HEK293T (cell line): Measurements from ENCODE around the gene MEI4.

Experiments used
- CTCF ChIA-PET: fragments of 350-600 bp; formaldehyde crosslinking; extraction: SDS; loops from one replicate; lab custom pipeline; 2021; ENCODE audit warnings: antibody characterized with exemption, inconsistent platforms; lab: Yijun Ruan, JAX
- POLR2A ChIA-PET: fragments of 350-600 bp; formaldehyde crosslinking; extraction: SDS; loops from one replicate; lab custom pipeline; 2020; ENCODE audit warnings: antibody characterized with exemption, inconsistent platforms; lab: Yijun Ruan, JAX
- DNase-seq: peaks from one replicate; pipeline ENCODE4 v3.0.0; 2012; ENCODE audit warnings: mixed read lengths; ENCODE audit errors: extremely low spot score
- ARNT ChIP-seq: fragments of 450-650 bp; IDR thresholded peaks from 2 replicates; pipeline ENCODE4 v1.6.1; 2017; ENCODE audit warnings: mild to moderate bottlenecking
- BHLHE40 ChIP-seq: fragments of 450-650 bp; IDR thresholded peaks from 2 replicates; pipeline ENCODE4 v1.6.1; 2016; ENCODE audit warnings: mild to moderate bottlenecking, moderate library complexity, borderline replicate concordance
- CTBP1 ChIP-seq: fragments of 450-650 bp; IDR thresholded peaks from 2 replicates; pipeline ENCODE4 v1.6.1; 2016; ENCODE audit warnings: borderline replicate concordance
- ELF4 ChIP-seq: fragments of 450-650 bp; IDR thresholded peaks from 2 replicates; pipeline ENCODE4 v1.6.1; 2017; ENCODE audit warnings: antibody characterized with exemption
- FOXA1 ChIP-seq: fragments of 450-650 bp; IDR thresholded peaks from 2 replicates; pipeline ENCODE4 v1.6.1; 2016; ENCODE audit warnings: mild to moderate bottlenecking
- FOXK2 ChIP-seq: fragments of 450-650 bp; IDR thresholded peaks from 2 replicates; pipeline ENCODE4 v1.6.1; 2016; ENCODE audit warnings: mild to moderate bottlenecking
- FOXM1 ChIP-seq: fragments of 450-650 bp; IDR thresholded peaks from 2 replicates; pipeline ENCODE4 v1.6.1; 2017; ENCODE audit warnings: mild to moderate bottlenecking, borderline replicate concordance
- HDGF ChIP-seq: fragments of 450-650 bp; IDR thresholded peaks from 2 replicates; pipeline ENCODE4 v1.6.1; 2017; ENCODE audit warnings: antibody characterized with exemption, borderline replicate concordance
- L3MBTL2 ChIP-seq: fragments of 450-650 bp; conservative IDR thresholded peaks from 2 replicates; pipeline ENCODE4 v1.6.1; 2016; ENCODE audit warnings: mild to moderate bottlenecking
- LEF1 ChIP-seq: fragments of 450-650 bp; IDR thresholded peaks from 2 replicates; pipeline ENCODE4 v1.6.1; 2017; ENCODE audit warnings: mild to moderate bottlenecking, borderline replicate concordance
- NFRKB ChIP-seq: fragments of 450-650 bp; IDR thresholded peaks from 2 replicates; pipeline ENCODE4 v1.6.1; 2016; ENCODE audit warnings: mild to moderate bottlenecking, moderate library complexity
- PKNOX1 ChIP-seq: fragments of 450-650 bp; IDR thresholded peaks from 2 replicates; pipeline ENCODE4 v1.6.1; 2016
- SP1 ChIP-seq: fragments of 450-650 bp; IDR thresholded peaks from 2 replicates; pipeline ENCODE4 v1.6.1; 2017
- SUZ12 ChIP-seq: fragments of 450-650 bp; IDR thresholded peaks from 2 replicates; pipeline ENCODE4 v1.6.1; 2016; ENCODE audit warnings: mild to moderate bottlenecking
- TARDBP ChIP-seq: fragments of 450-650 bp; IDR thresholded peaks from 2 replicates; pipeline ENCODE4 v1.6.1; 2016
- ZNF384 ChIP-seq: fragments of 450-650 bp; IDR thresholded peaks from 2 replicates; pipeline ENCODE4 v1.6.1; 2016

MEI4 gene

GRCh38 chr6:77774457-77774856 is 121.6 kb downstream of the MEI4 start:
- POLR2A ChIA-PET, result no interaction called here
- no peak for TF ChIP-seq FOXM1
- CTCF ChIA-PET, result no interaction called here
- no peak for DNase-seq

- DNase-seq, result no peak
- CTCF ChIA-PET, result no interaction called here
- TF ChIP-seq NFRKB (no peak), FOXA1 (no peak), LEF1 (no peak), CTBP1 (no peak), ELF4 (no peak), BHLHE40 (no peak), TARDBP (no peak), FOXK2 (no peak), HDGF (no peak), PKNOX1 (no peak), FOXM1 (no peak), SUZ12 (no peak), ARNT (no peak), L3MBTL2 (no peak), SP1 (no peak)
- POLR2A ChIA-PET, result no interaction called here
These were observed 123.6 kb downstream of the MEI4 start for GRCh38 chr6:77776441-77776840.

GRCh38 chr6:77778527-77778926 is 125.7 kb downstream of the MEI4 start:
- ChIA-PET CTCF (no interaction called here), POLR2A (no interaction called here)
- no peak for DNase-seq
- TF ChIP-seq FOXA1 (no peak), SUZ12 (no peak), ELF4 (no peak), SP1 (no peak), ZNF384 (no peak), BHLHE40 (no peak)

GRCh38 chr6:77786935-77787629 is 134.2 kb downstream of the MEI4 start:
- no peak for TF ChIP-seq LEF1
- TF ChIP-seq SUZ12, result no peak
- no peak for TF ChIP-seq TARDBP
- no peak for TF ChIP-seq FOXK2
- TF ChIP-seq L3MBTL2, result no peak
- no peak for TF ChIP-seq NFRKB
- no peak for TF ChIP-seq ARNT
- TF ChIP-seq BHLHE40, result no peak
- TF ChIP-seq SP1, result no peak
- no peak for TF ChIP-seq FOXM1
- TF ChIP-seq ELF4, result no peak
- no peak for TF ChIP-seq HDGF
- no peak for TF ChIP-seq FOXA1
- TF ChIP-seq ZNF384, result no peak
- TF ChIP-seq PKNOX1, result no peak
- ChIA-PET CTCF (no interaction called here), POLR2A (no interaction called here)
- peak; percentile 2 for DNase-seq

GRCh38 chr6:77796824-77797809 is 144.3 kb downstream of the MEI4 start:
- TF ChIP-seq FOXA1, result no peak
- no peak for TF ChIP-seq FOXK2
- TF ChIP-seq L3MBTL2, result no peak
- TF ChIP-seq ZNF384, result no peak
- POLR2A ChIA-PET, result no interaction called here
- CTCF ChIA-PET, result no interaction called here
- DNase-seq, result no peak

GRCh38 chr6:77812304-77812703 is 159.5 kb downstream of the MEI4 start:
- ChIA-PET CTCF (no interaction called here), POLR2A (no interaction called here)
- TF ChIP-seq PKNOX1 (no peak), ARNT (no peak), BHLHE40 (no peak), NFRKB (no peak), CTBP1 (no peak)
- DNase-seq, result no peak

GRCh38 chr6:77813090-77813489 is 160.3 kb downstream of the MEI4 start:
- ChIA-PET CTCF (no interaction called here), POLR2A (no interaction called here)
- DNase-seq, result no peak
- no peak for TF ChIP-seq ARNT
- no peak for TF ChIP-seq FOXM1
- TF ChIP-seq CTBP1, result no peak
- no peak for TF ChIP-seq HDGF
- no peak for TF ChIP-seq LEF1
- no peak for TF ChIP-seq SP1
- TF ChIP-seq L3MBTL2, result no peak
